NOMO-1 treated with DMSO at 0.1 percent for 48 hours (cell line): ENCODE measurements around the gene ARHGEF1.
A peak's percentile ranks its signal among the peaks of the same experiment; 100 is the strongest.

Experiments used
- DNase-seq: peaks from one replicate; lab custom pipeline; 2025; ENCODE audit not compliant: unreplicated experiment; lab: John Stamatoyannopoulos, UW

ARHGEF1 gene, protein sequence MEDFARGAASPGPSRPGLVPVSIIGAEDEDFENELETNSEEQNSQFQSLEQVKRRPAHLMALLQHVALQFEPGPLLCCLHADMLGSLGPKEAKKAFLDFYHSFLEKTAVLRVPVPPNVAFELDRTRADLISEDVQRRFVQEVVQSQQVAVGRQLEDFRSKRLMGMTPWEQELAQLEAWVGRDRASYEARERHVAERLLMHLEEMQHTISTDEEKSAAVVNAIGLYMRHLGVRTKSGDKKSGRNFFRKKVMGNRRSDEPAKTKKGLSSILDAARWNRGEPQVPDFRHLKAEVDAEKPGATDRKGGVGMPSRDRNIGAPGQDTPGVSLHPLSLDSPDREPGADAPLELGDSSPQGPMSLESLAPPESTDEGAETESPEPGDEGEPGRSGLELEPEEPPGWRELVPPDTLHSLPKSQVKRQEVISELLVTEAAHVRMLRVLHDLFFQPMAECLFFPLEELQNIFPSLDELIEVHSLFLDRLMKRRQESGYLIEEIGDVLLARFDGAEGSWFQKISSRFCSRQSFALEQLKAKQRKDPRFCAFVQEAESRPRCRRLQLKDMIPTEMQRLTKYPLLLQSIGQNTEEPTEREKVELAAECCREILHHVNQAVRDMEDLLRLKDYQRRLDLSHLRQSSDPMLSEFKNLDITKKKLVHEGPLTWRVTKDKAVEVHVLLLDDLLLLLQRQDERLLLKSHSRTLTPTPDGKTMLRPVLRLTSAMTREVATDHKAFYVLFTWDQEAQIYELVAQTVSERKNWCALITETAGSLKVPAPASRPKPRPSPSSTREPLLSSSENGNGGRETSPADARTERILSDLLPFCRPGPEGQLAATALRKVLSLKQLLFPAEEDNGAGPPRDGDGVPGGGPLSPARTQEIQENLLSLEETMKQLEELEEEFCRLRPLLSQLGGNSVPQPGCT

DNA sequence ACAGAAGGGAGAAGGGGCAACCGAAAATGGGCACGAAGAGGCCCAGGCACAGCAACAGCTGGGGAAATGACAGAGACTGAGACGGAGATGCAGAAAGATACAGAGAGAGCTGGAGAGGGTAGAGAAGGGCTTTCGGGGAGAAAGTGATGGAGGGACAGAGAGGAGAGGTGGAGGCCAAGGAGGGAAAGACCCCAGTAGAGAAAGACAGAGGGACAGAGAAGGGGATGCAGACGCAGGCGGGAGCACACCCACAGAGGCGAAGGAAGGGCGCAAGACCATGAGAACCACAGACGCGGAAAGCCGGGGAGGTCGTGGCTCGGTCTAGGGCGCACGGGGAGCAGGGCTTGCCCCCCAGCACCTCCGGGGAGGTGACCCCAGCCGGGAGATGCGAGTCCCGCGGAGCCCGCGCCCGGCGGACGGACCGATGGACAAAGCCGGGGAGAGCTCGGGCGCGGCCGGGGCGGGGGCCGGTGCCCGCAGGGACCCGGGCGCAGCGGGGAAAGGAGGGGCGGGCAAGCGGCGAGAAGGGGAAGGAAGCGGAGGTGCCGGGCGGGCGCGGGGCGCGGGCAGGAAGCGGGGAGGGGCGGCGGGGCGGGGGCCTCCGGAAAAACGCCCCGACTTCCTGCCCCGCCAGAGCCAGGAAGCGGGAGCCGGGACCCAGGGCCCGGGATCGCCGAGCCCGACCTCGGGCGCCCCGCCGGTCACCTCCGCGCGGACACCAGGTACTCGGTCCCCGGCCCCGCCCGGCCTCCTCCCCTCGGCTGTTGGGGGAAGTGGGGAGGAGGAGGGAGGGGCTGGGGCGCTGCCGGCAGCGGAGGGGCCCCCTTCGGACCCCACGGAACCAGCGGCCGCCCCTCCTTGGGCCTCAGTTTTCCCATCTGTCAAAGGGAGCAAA is at the start of gene ARHGEF1:
TSS of gene ARHGEF1 (plus strand) at position 617 of the 895 bp plus-strand sequence. CDS start 4,899 bp downstream, outside the sequence.
- DNase-seq, result peak; percentile 36

DNA sequence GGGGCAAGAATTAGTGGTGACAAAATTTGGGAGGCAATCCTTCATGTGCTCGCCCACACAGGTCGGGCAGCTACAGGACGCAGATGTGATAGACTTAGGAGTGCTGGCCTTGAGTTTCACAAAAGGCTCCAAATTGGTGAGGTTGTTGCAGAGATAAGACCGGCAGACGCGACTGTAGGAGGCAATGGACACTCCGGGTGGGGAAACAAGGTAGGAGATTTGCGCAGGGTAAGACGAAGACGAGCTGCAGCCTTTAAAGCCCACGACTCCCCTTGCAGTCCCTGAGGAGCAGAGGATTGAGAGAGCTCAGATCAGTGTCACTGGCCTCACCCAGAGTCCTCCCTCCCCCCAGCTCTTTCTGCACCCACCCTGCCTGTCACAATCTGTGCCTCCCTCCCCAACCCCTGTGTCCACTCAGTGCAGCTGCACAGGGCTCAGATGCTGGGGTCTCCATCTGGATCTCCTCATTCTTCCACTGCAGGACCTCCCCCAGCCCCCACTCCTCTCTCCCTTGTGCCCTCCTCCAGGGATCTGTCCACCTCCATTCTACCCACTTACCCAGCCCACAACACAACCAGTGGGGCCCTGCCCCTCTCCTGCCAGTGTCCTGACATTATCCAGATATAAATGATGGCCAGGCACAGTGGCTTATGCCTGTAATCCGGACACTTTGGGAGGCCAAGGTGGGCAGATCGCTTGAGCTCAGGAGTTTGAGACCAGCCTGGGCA is 44.8 kb upstream of the ARHGEF1 start:
- no peak for DNase-seq

DNA sequence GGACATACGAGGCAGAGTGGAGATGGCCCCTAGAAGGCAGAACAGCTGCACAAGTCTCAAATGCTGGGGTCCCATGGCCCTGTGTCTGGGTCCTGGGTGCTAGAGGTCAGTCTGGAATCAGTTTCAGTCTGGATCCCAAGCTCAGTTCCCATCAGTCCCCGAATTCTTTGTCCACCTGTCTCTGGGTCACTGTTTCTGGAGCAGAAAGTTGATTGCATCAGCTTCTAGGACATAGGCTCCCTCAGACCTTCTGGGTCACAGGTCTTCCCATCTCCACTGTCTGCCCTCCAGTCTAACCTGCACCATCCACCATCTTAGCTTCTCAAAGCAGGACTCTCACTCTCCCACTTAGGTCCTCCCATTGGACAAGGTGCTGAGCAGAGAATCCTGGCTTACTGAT is 43.8 kb upstream of the ARHGEF1 start:
- DNase-seq, result no peak

DNA sequence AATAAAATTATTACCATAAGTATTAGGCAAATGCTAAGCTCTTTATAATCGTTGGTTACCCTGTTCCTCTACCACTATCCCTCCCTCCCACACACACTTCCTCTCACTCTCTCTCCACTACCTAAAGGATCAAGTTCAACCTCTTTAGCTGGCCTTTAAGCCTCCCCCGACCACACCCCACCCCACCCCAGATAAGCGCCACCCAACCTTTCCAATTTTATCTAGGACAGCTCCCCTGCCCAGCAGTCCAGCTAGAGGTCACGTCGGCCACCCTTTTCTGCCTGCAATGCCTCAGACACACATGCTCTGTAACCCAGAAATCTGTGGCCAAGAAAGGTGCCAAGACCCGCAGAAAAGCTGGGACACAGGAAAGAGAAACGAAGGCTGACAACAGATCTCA is 39.6 kb upstream of the ARHGEF1 start:
- DNase-seq, result no peak

DNA sequence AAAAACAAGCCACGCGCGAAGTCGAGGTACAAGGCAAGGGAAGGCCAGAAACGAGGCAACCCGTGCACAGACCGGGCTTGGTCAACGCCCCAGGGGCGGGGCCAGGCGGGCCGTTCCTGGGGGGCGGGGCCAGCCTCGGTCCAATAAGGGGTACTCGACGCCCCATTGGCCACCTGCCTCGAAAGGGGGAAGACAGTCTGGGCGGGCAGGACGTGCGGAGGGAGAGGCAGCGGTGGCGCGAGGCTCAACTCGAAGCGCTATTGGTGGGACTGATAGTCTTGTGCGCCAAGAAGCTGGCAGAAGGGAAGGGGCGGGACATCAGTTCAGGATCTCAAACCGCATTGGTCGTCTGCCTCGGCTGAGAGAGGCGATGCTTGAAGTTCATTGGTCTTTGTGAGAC is 38.4 kb upstream of the ARHGEF1 start, which contains the start of gene LYPD4:
TSS of gene LYPD4 (minus strand) at position 83 of the 400 bp plus-strand sequence. CDS start 5,398 bp downstream, outside the sequence.
- no peak for DNase-seq

DNA sequence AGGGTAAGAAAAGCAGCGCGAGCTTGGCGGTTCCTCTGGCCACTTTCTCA is 38.2 kb upstream of the ARHGEF1 start, which contains the start of gene DMRTC2:
TSS of gene DMRTC2 (plus strand) at position 42 of the 50 bp plus-strand sequence. CDS start 2,387 bp downstream, outside the sequence.
- DNase-seq, result no peak

DNA sequence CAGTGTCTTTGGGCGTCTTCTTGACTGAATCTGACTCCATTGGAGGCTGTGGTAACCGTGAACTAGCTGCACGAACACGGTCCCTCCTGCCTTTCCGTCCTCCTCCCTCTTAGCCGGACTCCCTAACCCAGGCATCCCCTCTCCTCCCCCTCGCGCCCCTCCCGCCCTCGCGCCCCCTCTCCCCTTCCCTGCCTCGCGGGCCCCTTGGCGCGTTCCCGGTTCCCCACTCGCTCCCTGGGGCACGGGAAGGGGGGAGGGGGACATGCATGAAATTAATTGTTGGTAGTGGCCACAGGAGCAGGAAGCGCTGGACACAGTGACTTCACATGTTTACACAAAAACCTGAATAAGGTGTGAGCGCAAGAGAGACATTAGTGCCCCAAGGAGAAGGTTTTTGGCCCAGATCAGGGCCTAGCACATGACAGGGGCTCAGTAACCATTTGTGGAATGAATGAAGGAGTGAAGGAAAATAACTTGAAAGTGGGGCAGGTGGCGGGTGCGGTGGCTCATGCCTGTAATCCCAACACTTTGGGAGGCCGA is 37.9 kb upstream of the ARHGEF1 start:
- DNase-seq, result no peak

DNA sequence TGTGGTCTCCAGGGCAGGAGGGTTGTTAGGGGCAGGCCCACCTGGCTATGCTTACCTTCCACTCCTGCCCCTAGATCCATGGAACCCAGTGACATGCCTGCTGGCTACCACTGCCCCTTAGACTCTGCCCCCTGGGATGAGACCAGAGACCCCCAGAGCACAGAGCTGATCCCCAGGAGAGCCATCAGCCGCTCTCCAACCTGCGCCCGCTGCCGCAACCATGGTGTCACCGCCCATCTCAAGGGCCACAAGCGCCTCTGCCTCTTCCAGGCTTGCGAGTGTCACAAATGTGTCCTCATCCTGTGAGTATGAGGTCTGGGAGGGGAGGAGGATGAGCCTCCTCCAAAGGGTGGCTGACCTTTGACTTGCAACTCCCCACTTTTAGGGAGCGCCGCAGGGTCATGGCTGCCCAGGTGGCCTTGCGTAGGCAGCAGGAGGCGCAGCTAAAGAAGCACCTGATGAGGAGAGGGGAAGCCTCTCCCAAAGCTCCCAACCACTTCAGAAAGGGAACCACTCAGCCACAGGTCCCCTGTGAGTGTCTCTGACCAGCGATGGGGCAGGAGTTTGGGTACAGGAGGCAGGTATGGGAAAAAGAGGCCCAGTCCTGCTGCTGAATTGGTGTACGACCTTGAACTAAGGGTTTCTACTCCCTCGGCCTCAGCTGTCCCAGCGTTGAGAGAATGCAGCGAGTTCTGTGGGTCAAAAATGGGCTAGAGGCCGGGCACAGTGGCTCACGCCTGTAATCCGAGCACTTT is 35.5 kb upstream of the ARHGEF1 start:
- no peak for DNase-seq

DNA sequence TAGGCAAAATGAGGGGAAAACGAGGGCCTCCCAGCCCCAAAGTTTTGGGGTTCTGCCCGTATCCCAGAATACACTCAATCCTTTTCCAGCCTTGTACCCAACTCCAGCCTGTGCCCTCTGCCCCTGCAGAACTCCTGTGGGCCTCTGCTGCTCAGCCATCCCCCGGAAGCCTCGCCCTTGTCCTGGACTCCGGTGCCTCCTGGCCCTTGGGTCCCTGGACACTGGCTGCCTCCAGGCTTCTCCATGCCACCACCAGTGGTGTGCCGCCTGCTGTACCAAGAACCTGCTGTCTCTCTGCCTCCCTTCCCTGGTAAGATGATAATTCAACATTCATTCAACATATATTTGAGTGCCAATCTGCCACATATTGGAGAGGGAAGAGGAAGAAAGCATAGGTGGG is 34.3 kb upstream of the ARHGEF1 start:
- no peak for DNase-seq

DNA sequence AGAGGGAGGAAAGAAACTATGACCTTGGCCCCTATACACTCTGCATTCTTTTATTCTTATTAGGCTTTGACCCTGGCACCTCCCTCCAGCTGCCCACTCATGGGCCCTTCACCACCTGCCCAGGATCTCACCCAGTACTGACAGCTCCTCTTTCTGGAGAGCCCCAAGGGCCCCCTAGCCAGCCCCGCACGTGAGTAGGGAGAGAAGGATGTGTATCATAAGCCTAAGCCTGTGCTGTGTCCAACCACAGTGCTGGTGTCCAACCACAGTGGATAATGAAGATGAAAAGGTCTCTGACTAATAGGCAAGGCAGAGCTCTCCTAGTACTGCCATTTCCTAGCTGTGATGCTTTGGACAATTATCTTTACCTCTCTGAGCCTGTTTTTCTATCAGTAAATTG is 33.9 kb upstream of the ARHGEF1 start:
- no peak for DNase-seq

DNA sequence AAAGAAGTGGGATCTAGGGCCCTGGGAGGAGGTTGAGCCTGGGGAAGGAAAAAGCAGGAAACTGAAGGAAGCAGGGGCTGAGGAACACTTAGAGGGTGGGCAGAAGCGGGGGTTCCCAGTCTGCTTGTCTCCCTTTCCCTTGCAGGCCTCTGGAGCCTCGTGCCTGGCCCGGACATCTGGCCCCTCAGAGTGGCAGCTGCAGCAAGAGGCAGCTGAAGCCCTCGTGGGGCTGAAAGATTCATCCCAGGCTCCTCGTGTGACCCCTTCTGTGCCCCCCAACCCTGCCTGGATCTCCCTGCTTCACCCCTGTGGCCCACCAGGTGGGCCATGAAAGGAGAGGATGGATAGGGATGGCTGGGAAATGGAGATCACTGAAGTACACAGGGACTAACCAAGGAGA is 32.6 kb upstream of the ARHGEF1 start:
- no peak for DNase-seq

DNA sequence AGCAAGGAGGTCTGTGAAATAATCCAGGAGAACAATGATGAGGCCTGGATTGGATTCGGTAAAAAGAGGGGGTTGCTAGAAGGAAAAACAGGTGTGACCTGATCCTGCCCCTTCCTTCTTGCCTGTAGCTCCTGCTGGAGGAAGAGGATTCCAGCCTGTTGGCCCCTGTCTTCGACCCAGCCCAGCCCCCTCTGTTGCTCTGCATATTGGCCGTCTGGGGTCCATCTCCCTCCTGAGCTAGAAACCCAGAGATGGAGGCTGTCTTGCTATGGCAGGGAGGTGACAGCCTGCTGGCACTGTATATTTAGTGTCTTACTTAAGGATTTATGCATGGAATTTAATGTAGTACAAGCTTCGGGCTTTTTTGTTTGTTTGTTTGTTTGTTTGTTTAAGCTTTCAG is 31.5 kb upstream of the ARHGEF1 start:
- no peak for DNase-seq

DNA sequence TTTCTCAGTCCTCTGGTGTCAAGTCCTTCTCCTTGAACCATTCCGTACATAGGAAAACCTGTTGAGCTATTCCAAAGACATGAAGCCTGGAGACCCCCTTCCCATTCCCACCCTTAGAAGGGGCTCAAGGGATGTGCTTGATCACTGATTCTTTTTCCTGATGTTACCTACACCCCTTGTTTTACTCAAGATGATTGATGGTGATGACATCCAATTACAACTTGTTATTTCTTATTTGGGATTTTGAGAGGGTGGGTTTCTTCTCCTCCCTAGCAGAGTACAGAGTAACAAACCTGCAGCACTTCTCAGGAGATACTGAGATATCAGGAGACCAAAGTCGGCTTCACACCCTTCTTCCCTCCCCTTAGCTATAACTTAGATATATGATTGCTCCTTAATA is 29.6 kb upstream of the ARHGEF1 start:
- no peak for DNase-seq

DNA sequence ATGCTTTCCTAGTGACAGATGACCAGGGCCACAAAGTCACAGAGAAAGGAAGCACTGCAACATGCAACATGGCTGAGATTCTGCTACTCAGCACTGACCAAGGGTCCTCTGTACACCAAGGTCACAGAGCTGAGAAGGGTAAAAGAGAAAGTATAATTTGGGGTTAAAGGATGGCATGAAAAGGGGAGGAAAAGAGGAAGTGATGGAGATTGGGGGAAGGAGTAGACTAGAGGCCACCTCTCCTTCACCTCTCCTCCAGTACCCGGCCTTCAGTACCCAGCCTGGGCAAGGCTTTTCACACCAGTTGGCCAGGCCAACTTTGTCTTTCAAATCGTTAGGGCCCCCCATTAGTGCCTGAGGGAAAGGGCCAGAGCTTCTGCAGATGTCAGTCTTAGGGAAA is 29.2 kb upstream of the ARHGEF1 start:
- DNase-seq, result peak; percentile 28

DNA sequence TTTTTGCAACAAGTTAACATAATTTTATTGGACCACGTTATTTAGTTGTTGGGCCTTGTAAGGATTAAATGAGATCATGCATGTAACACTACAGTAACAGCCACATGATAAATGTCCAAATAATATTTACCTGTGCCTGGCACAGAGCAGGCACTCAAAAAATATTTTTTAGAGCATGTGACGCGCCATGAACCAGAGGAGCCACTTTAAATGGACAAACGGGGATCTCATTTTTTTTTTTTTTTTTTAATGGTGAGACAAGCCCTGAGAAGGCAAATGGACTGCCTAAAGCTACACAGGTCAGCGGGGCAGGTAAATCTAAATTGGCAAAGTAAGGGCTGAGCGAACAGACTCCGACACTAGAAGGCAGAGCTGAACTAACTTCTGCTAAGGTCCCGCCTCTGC is 23.8 kb upstream of the ARHGEF1 start:
- no peak for DNase-seq

DNA sequence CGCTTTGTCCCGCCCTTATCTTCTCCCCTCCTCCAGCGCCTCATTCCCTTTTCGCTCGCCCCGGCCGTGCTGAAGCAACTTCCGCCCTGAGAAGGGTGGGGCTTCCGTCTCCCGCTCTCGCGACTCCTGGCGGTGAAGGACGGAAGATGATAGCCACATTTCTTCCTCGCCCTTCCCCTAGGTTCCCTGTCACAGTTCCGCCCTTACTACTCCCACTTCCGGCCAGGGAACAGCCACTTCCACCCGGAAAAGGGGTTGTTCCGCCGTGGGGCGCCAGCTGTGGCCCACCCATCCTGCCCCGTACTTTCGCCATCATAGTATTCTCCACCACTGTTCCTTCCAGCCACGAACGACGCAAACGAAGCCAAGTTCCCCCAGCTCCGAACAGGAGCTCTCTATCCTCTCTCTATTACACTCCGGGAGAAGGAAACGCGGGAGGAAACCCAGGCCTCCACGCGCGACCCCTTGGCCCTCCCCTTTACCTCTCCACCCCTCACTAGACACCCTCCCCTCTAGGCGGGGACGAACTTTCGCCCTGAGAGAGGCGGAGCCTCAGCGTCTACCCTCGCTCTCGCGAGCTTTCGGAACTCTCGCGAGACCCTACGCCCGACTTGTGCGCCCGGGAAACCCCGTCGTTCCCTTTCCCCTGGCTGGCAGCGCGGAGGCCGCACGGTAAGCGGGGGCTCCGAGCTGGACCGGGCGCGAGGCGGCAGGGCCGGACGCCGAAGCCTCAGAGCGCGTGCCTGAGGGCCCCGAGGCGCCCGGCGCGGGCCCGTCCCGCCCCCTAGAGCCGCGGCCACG is 23.2 kb upstream of the ARHGEF1 start, which contains the start of gene RPS19:
TSS of gene RPS19 (plus strand) at position 638 of the 801 bp plus-strand sequence. CDS start 520 bp downstream, outside the sequence.
- DNase-seq, result peak; percentile 98

DNA sequence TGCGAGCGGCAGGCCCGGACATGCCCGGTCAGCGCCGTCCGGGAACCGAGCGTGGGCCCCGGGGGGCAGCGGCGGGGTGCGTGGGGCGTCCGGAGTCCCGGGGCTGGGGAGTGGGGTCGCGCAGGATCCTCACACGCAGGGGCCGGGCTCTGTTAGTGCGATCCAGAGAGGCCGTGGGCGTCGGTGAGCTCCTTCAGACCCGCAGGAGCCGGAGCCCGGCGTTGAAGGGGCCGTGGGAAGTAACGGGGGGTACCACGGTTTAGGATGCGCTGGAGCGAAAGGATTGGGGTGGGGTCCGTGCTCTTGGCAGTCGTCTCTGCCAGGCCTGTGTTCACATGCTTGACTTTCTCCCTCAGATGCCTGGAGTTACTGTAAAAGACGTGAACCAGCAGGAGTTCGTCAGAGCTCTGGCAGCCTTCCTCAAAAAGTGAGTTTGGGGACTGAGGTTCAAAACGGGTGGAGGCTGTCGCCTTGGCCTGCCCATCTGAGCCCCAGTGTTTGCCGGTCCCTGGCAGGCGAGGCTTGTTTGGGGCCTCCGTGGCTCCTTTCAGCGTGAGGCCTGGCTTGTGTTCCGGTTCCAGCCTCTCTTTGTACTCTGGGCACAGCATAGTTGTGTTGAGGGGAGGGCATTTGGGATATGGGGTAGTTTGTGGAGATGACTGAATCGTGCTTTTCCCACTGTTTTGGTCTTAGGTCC is 22.4 kb upstream of the ARHGEF1 start:
- no peak for DNase-seq

DNA sequence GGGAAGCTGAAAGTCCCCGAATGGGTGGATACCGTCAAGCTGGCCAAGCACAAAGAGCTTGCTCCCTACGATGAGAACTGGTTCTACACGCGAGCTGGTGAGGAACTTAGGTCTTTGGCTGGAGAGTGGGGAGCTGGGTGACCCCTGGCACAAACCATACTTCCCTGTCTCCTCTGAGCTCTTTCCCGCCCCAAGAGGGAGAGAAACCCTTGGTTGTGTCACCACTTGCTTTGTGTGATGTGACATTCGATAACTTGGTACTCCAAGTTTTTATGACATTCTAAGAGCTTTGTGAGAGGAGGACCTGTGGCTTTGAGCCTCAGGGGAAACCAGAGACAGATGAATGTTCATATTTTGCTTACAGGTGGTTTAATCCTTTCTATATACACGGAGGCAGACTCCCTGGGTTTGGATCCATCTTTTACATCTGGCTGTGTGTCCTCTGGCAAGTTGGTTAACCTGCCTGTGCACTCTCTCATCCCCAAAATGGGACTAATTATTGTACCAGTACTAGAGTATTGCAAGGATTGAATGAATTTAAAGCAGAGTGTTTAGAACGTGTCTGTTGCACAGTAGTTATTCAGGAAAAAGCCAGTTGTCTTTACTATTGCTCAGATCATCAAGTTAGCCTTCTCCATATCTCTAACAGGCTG is 21.7 kb upstream of the ARHGEF1 start:
- no peak for DNase-seq
